Measurements from ENCODE around the gene PLEKHM1.

PLEKHM1 gene

DNA sequence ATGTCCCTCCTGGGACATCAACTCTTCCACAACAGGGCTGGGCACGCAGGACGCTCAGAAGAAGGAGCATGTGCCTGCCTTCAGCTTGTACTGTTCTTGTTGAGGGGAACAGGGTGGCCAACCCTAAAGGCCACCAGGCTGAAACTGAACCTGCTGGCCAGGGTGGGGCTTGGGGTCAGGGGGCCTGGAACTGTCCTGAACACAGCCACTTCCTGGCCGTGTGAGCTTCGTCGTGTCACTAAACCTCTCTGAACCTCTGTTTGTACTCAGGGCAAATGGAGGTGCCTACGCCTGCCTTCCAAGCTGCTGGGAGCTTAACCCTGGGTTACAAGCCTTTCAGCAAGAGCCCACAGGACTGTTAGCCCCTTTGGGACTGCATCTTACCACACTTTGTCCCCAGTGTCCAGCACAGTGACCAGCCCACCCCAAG, 64.5 kb downstream of the PLEKHM1 start:
- no peak for TF ChIP-seq MYC (IDR thresholded peaks at IDR 0.05; ENCODE audit: low read depth, low read length)
- TF ChIP-seq, protein P1, sequence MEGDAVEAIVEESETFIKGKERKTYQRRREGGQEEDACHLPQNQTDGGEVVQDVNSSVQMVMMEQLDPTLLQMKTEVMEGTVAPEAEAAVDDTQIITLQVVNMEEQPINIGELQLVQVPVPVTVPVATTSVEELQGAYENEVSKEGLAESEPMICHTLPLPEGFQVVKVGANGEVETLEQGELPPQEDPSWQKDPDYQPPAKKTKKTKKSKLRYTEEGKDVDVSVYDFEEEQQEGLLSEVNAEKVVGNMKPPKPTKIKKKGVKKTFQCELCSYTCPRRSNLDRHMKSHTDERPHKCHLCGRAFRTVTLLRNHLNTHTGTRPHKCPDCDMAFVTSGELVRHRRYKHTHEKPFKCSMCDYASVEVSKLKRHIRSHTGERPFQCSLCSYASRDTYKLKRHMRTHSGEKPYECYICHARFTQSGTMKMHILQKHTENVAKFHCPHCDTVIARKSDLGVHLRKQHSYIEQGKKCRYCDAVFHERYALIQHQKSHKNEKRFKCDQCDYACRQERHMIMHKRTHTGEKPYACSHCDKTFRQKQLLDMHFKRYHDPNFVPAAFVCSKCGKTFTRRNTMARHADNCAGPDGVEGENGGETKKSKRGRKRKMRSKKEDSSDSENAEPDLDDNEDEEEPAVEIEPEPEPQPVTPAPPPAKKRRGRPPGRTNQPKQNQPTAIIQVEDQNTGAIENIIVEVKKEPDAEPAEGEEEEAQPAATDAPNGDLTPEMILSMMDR (IDR thresholded peaks at IDR 0.05; ENCODE audit: low read depth, low read length), result no peak
- TF ChIP-seq, protein P2, sequence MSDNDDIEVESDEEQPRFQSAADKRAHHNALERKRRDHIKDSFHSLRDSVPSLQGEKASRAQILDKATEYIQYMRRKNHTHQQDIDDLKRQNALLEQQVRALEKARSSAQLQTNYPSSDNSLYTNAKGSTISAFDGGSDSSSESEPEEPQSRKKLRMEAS (IDR thresholded peaks at IDR 0.05; ENCODE audit: low read depth, low read length), result no peak
- DNase-seq (ENCODE audit: low read depth), result no peak
- H3K4me3 ChIP-seq (ENCODE audit: low read depth, low read length), result no peak overlapping the region

GRCh38 chr17:45425125-45425983, 65.2 kb downstream of the PLEKHM1 start:
- H3K4me3 ChIP-seq (ENCODE audit: low read depth, low read length), result no peak overlapping the region
- TF ChIP-seq, protein P1 (IDR thresholded peaks at IDR 0.05; ENCODE audit: low read depth, low read length), result peak; percentile 59
- TF ChIP-seq, protein P2 (IDR thresholded peaks at IDR 0.05; ENCODE audit: low read depth, low read length), result no peak
- no peak for TF ChIP-seq POLR2A (IDR thresholded peaks at IDR 0.05; ENCODE audit: extremely low read depth, insufficient read length)
- no peak for TF ChIP-seq MYC (IDR thresholded peaks at IDR 0.05; ENCODE audit: low read depth, low read length)
- peak; percentile 78 for DNase-seq (ENCODE audit: low read depth)

GRCh38 chr17:45424769-45425124, 65.8 kb downstream of the PLEKHM1 start:
- TF ChIP-seq MYC (IDR thresholded peaks at IDR 0.05; ENCODE audit: low read depth, low read length) (no peak), POLR2A (IDR thresholded peaks at IDR 0.05; ENCODE audit: extremely low read depth, insufficient read length) (no peak)
- TF ChIP-seq, protein P2 (IDR thresholded peaks at IDR 0.05; ENCODE audit: low read depth, low read length), result no peak
- TF ChIP-seq, protein P1 (IDR thresholded peaks at IDR 0.05; ENCODE audit: low read depth, low read length), result no peak
- no peak for DNase-seq (ENCODE audit: low read depth)

DNA sequence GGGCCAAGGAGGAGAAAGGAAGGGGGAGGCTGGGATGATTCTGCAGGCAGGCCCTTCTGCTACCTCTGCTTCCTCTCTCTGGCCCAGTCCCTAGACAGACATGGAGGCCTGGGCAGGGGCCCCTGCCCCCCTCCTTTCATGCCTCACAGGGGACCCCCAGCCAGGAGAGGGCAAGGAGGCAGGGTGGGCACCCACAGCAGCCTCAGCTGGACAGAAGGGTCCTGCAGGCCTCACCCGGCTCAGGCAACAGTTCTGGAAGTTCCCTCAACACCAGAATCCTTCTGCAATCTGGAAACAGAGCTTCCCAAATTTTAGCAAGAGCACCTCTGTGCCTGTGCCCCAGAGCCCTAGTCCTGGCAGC, 66.6 kb downstream of the PLEKHM1 start:
- DNase-seq (ENCODE audit: low read depth), result no peak
- TF ChIP-seq, protein P2 (IDR thresholded peaks at IDR 0.05; ENCODE audit: low read depth, low read length), result no peak
- TF ChIP-seq MYC (IDR thresholded peaks at IDR 0.05; ENCODE audit: low read depth, low read length), result no peak
- TF ChIP-seq POLR2A (IDR thresholded peaks at IDR 0.05; ENCODE audit: extremely low read depth, insufficient read length), result no peak
- TF ChIP-seq, protein P1 (IDR thresholded peaks at IDR 0.05; ENCODE audit: low read depth, low read length), result no peak
- no peak overlapping the region for H3K4me3 ChIP-seq (ENCODE audit: low read depth, low read length)

More at GRCh38 chr17:45424769-45425124, 65.8 kb downstream of the PLEKHM1 start:
- no peak overlapping the region for H3K4me3 ChIP-seq (ENCODE audit: low read depth, low read length)

DNA sequence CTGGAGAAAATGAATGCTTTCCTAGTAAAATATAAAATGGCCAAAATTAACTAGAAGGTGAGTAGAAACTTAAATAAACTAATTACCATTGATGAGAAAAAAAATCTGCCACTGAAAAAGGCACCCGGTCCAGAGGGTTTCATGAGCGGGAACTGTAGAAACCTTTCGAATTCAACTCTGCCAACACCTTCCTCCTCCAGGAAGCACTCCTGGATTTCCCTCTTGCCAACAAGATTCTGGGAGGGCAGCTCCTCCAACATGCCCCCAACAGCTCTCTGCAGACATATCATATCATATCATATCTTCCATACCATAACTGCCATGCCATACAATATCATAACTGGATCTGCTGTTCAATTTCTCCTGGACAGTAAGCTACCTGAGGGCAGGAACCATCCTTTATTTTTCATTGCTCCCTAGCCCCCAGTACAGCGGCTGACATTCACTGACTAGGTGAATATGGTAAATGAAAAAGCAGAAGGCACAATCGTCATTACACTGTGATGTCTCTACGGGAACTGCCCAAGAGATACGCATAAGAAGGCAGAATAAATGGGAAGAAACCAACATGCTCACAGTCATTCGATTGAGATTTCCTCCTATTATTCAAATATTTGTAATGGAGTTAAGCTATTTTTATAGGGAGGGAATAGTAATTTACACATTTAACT, 67.1 kb downstream of the PLEKHM1 start:
- H3K4me3 ChIP-seq (ENCODE audit: low read depth, low read length), result no peak overlapping the region
- no peak for DNase-seq (ENCODE audit: low read depth)
- TF ChIP-seq MYC (IDR thresholded peaks at IDR 0.05; ENCODE audit: low read depth, low read length), result no peak
- TF ChIP-seq, protein P2 (IDR thresholded peaks at IDR 0.05; ENCODE audit: low read depth, low read length), result no peak
